Osteocyte (in vitro differentiated cells): ENCODE data around the gene PRKN. TPM values are rescaled to one million over a fixed set of nuclear protein-coding genes. Genes with fewer than 3 reads are reported as not detected.
"Not testable (repeated sequence)": the region's sequence is repeated elsewhere in the genome, so short reads cannot be mapped to it uniquely, and the experiment has no call there.

ENCODE experiments used
- DNase-seq: peaks from one replicate; pipeline ENCODE4 v3.0.0; 2021; ENCODE audit warnings: mixed read lengths; ENCODE audit not compliant: unreplicated experiment; ENCODE audit errors: extremely low spot score
- H3K27ac Mint-ChIP-seq: one replicate; pipeline ENCODE4 v1.8.0; 2021; ENCODE audit warnings: mild to moderate bottlenecking, mixed read lengths; ENCODE audit not compliant: unreplicated experiment
- H3K27me3 Mint-ChIP-seq: one replicate; pipeline ENCODE4 v1.8.0; 2021; ENCODE audit warnings: mixed read lengths; ENCODE audit not compliant: unreplicated experiment
- H3K36me3 Mint-ChIP-seq: one replicate; pipeline ENCODE4 v1.8.0; 2021; ENCODE audit warnings: mixed read lengths; ENCODE audit not compliant: unreplicated experiment
- H3K4me1 Mint-ChIP-seq: one replicate; pipeline ENCODE4 v1.8.0; 2021; ENCODE audit warnings: mixed read lengths; ENCODE audit not compliant: unreplicated experiment
- H3K4me3 Mint-ChIP-seq: one replicate; pipeline ENCODE4 v1.8.0; 2021; ENCODE audit warnings: mild to moderate bottlenecking, moderate library complexity, mixed read lengths; ENCODE audit not compliant: unreplicated experiment
- H3K9me3 Mint-ChIP-seq: one replicate; pipeline ENCODE4 v1.8.0; 2021; ENCODE audit warnings: mixed read lengths; ENCODE audit not compliant: unreplicated experiment
- CTCF ChIP-seq: fragments of 200-600 bp; sonication (generic); IDR thresholded peaks from 2 replicates; pipeline ENCODE4 v1.5.0; 2021; ENCODE audit warnings: antibody characterized with exemption, mild to moderate bottlenecking, moderate library complexity
- total RNA-seq: library from RNA; stranded (reverse); gene quantifications from 2 replicates; pipeline ENCODE4 v1.2.1, GENCODE V29; 2021

The PRKN gene
- total RNA-seq, 1 donor from 2014 or later = 13.4 TPM

- H3K4me1 Mint-ChIP-seq = peaks cover 10% of the 10 kb centered on the region
- H3K36me3 Mint-ChIP-seq = no peaks in the 10 kb centered on the region
- H3K27ac Mint-ChIP-seq = no peak overlapping the region
- TF ChIP-seq CTCF = no peak
- no peak for DNase-seq
- H3K4me3 Mint-ChIP-seq = no peak overlapping the region
- no peaks in the 10 kb centered on the region for H3K27me3 Mint-ChIP-seq
- no peaks in the 10 kb centered on the region for H3K9me3 Mint-ChIP-seq
These were observed 836.7 kb downstream of the PRKN start for GRCh38 chr6:161890832-161891297.

GRCh38 chr6:161890133-161890831, 837.3 kb downstream of the PRKN start:
- DNase-seq = no peak
- H3K27me3 Mint-ChIP-seq = no peaks in the 10 kb centered on the region
- H3K27ac Mint-ChIP-seq = no peak overlapping the region
- H3K4me3 Mint-ChIP-seq = no peak overlapping the region
- peaks cover 10% of the 10 kb centered on the region for H3K4me1 Mint-ChIP-seq
- no peaks in the 10 kb centered on the region for H3K36me3 Mint-ChIP-seq
- TF ChIP-seq CTCF = no peak
- no peaks in the 10 kb centered on the region for H3K9me3 Mint-ChIP-seq

GRCh38 chr6:161889324-161889723, 838.2 kb downstream of the PRKN start:
- H3K36me3 Mint-ChIP-seq = no peaks in the 10 kb centered on the region
- no peak for TF ChIP-seq CTCF
- no peak overlapping the region for H3K4me3 Mint-ChIP-seq
- no peak overlapping the region for H3K27ac Mint-ChIP-seq
- DNase-seq = no peak
- no peaks in the 10 kb centered on the region for H3K9me3 Mint-ChIP-seq
- H3K4me1 Mint-ChIP-seq = peaks cover 10% of the 10 kb centered on the region
- H3K27me3 Mint-ChIP-seq = no peaks in the 10 kb centered on the region

- H3K4me3 Mint-ChIP-seq = not testable (repeated sequence)
These were observed 841.0 kb downstream of the PRKN start for GRCh38 chr6:161886545-161886944.

GRCh38 chr6:161884782-161885181, 842.8 kb downstream of the PRKN start:
- TF ChIP-seq CTCF = no peak
- Mint-ChIP-seq H3K4me1 (no peaks in the 10 kb centered on the region), H3K9me3 (no peaks in the 10 kb centered on the region), H3K27ac (no peak overlapping the region), H3K27me3 (no peaks in the 10 kb centered on the region), H3K36me3 (no peaks in the 10 kb centered on the region), H3K4me3 (no peak overlapping the region)
- DNase-seq = no peak

More at GRCh38 chr6:161886545-161886944, 841.0 kb downstream of the PRKN start:
- not testable (repeated sequence) for H3K27ac Mint-ChIP-seq, H3K36me3 Mint-ChIP-seq, DNase-seq, H3K9me3 Mint-ChIP-seq, H3K27me3 Mint-ChIP-seq, H3K4me1 Mint-ChIP-seq
